Astrocyte (in vitro differentiated cells and primary cell): Measurements from ENCODE around the gene ANKRD49. TPM values are rescaled to one million over a fixed set of nuclear protein-coding genes. Genes with fewer than 3 reads are reported as not detected.

Experiments
- DNase-seq: peaks from one replicate; pipeline ENCODE4 v3.0.0-alpha.2; 2010; ENCODE audit warnings: low read depth
- FAIRE-seq: peaks from 2 replicates; lab custom pipeline; 2011; peaks lifted over from hg19 to GRCh38; lab: Jason Lieb, UNC
- H2AFZ ChIP-seq: 2 replicates; pipeline ENCODE4 v1.6.0; 2012; ENCODE audit warnings: low read depth, low read length, inconsistent platforms
- H3K27ac ChIP-seq: 2 replicates; pipeline ENCODE4 v1.5.1; 2011; ENCODE audit warnings: low read depth, low read length, inconsistent platforms
- H3K27me3 ChIP-seq: 2 replicates; pipeline ENCODE4 v1.6.0; 2011; ENCODE audit warnings: low read length, inconsistent platforms; ENCODE audit not compliant: insufficient read depth
- H3K36me3 ChIP-seq: 2 replicates; pipeline ENCODE4 v1.5.1; 2011; ENCODE audit warnings: low read length, inconsistent platforms; ENCODE audit not compliant: insufficient read depth
- H3K4me1 ChIP-seq: 2 replicates; pipeline ENCODE4 v1.5.1; 2011; ENCODE audit warnings: low read length, inconsistent platforms; ENCODE audit not compliant: insufficient read depth
- H3K4me2 ChIP-seq: 2 replicates; pipeline ENCODE4 v1.6.0; 2012; ENCODE audit warnings: low read length, inconsistent platforms
- H3K4me3 ChIP-seq: 2 replicates; pipeline ENCODE4 v1.5.1; 2011; ENCODE audit warnings: low read depth, mild to moderate bottlenecking, low read length, inconsistent platforms; ENCODE audit not compliant: insufficient read depth
- H3K79me2 ChIP-seq: 2 replicates; pipeline ENCODE4 v1.6.0; 2012; ENCODE audit warnings: mild to moderate bottlenecking, low read length, inconsistent platforms; ENCODE audit not compliant: insufficient read depth
- H3K9ac ChIP-seq: 2 replicates; pipeline ENCODE4 v1.6.0; 2012; ENCODE audit warnings: mild to moderate bottlenecking, low read length, inconsistent platforms
- H3K9me3 ChIP-seq: 2 replicates; pipeline ENCODE4 v1.5.1; 2012; ENCODE audit warnings: low read depth, mild to moderate bottlenecking, low read length, inconsistent platforms; ENCODE audit not compliant: insufficient read depth
- H4K20me1 ChIP-seq: 2 replicates; pipeline ENCODE4 v1.6.0; 2012; ENCODE audit warnings: low read length, inconsistent platforms; ENCODE audit not compliant: insufficient read depth
- H3K27ac Mint-ChIP-seq: one replicate; pipeline ENCODE4 v1.8.0; 2021; ENCODE audit warnings: mild to moderate bottlenecking, mixed read lengths; ENCODE audit not compliant: unreplicated experiment
- H3K27me3 Mint-ChIP-seq: one replicate; pipeline ENCODE4 v1.8.0; 2021; ENCODE audit warnings: low read depth, mixed read lengths; ENCODE audit not compliant: unreplicated experiment
- H3K36me3 Mint-ChIP-seq: one replicate; pipeline ENCODE4 v1.8.0; 2021; ENCODE audit warnings: low read depth, mixed read lengths; ENCODE audit not compliant: unreplicated experiment
- H3K4me1 Mint-ChIP-seq: one replicate; pipeline ENCODE4 v1.8.0; 2021; ENCODE audit warnings: low read depth, mixed read lengths; ENCODE audit not compliant: unreplicated experiment
- H3K4me3 Mint-ChIP-seq: one replicate; pipeline ENCODE4 v1.8.0; 2021; ENCODE audit warnings: mild to moderate bottlenecking, moderate library complexity, mixed read lengths; ENCODE audit not compliant: unreplicated experiment
- H3K9me3 Mint-ChIP-seq: one replicate; pipeline ENCODE4 v1.8.0; 2021; ENCODE audit warnings: mild to moderate bottlenecking, mixed read lengths; ENCODE audit not compliant: unreplicated experiment
- EZH2 ChIP-seq: IDR thresholded peaks from 2 replicates; pipeline ENCODE4 v1.6.1; 2012; ENCODE audit warnings: mild to moderate bottlenecking, low read length, inconsistent platforms; ENCODE audit not compliant: insufficient read depth
- total RNA-seq: library from RNA; stranded (reverse); gene quantifications from 2 replicates; pipeline ENCODE4 v1.2.1, GENCODE V29; 2021
- TF ChIP-seq, protein P1 (sequence below): IDR thresholded peaks from 2 replicates; pipeline ENCODE4 v1.5.1; 2011; ENCODE audit warnings: low read depth, mild to moderate bottlenecking, inconsistent platforms, low read length, moderate library complexity; ENCODE audit not compliant: insufficient read depth

ANKRD49 gene
- total RNA-seq, 1 donor from 2014 or later, result 10.3 TPM

GRCh38 chr11:94515398-94515797 is 21.6 kb downstream of the ANKRD49 start:
- H3K4me3 ChIP-seq, result no peak overlapping the region
- H3K27ac ChIP-seq, result no peak overlapping the region
- no peak overlapping the region for H3K9ac ChIP-seq
- no peak overlapping the region for H3K4me3 Mint-ChIP-seq
- H3K4me1 Mint-ChIP-seq, result no peaks in the 10 kb centered on the region
- peaks cover 12% of the 10 kb centered on the region for H3K27me3 ChIP-seq
- H2AFZ ChIP-seq, result no peak overlapping the region
- no peaks in the 10 kb centered on the region for H3K36me3 Mint-ChIP-seq
- H3K27me3 Mint-ChIP-seq, result peaks cover 6% of the 10 kb centered on the region
- no peaks in the 10 kb centered on the region for H3K36me3 ChIP-seq
- H3K9me3 Mint-ChIP-seq, result peaks cover 3% of the 10 kb centered on the region
- H3K4me1 ChIP-seq, result no peaks in the 10 kb centered on the region
- no peaks in the 10 kb centered on the region for H3K9me3 ChIP-seq
- DNase-seq, result no peak
- H3K27ac Mint-ChIP-seq, result no peak overlapping the region
- H3K79me2 ChIP-seq, result no peaks in the 10 kb centered on the region
- TF ChIP-seq EZH2, result no peak
- H3K4me2 ChIP-seq, result no peak overlapping the region
- H4K20me1 ChIP-seq, result no peaks in the 10 kb centered on the region
- FAIRE-seq, result no peak

DNA sequence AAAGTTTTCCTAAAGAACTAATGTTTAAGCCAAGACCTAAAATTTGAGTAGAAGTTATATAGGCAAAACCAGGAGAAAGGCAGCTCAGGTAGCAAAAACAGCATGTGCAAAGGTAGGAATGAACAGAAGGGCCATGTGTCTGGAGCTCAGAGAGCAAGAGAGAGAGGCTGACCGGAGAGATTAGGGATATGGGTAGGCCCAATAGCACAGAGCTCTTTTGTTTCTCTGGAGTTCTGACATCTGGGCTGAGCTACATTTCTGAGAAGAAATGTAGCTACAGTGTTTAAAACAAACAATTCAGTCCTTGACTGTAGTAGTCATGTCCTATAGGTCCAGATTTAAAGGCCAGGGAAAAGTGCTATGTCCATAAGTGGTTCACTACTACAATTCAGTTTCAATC is 22.9 kb downstream of the ANKRD49 start:
- TF ChIP-seq, protein P1, sequence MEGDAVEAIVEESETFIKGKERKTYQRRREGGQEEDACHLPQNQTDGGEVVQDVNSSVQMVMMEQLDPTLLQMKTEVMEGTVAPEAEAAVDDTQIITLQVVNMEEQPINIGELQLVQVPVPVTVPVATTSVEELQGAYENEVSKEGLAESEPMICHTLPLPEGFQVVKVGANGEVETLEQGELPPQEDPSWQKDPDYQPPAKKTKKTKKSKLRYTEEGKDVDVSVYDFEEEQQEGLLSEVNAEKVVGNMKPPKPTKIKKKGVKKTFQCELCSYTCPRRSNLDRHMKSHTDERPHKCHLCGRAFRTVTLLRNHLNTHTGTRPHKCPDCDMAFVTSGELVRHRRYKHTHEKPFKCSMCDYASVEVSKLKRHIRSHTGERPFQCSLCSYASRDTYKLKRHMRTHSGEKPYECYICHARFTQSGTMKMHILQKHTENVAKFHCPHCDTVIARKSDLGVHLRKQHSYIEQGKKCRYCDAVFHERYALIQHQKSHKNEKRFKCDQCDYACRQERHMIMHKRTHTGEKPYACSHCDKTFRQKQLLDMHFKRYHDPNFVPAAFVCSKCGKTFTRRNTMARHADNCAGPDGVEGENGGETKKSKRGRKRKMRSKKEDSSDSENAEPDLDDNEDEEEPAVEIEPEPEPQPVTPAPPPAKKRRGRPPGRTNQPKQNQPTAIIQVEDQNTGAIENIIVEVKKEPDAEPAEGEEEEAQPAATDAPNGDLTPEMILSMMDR, result no peak
- no peak for TF ChIP-seq EZH2
- no peaks in the 10 kb centered on the region for H4K20me1 ChIP-seq
- no peaks in the 10 kb centered on the region for H3K9me3 ChIP-seq
- H3K4me1 Mint-ChIP-seq, result no peaks in the 10 kb centered on the region
- H3K4me3 Mint-ChIP-seq, result no peak overlapping the region
- H2AFZ ChIP-seq, result no peak overlapping the region
- H3K27me3 ChIP-seq, result peaks cover 12% of the 10 kb centered on the region
- H3K79me2 ChIP-seq, result no peaks in the 10 kb centered on the region
- no peaks in the 10 kb centered on the region for H3K4me1 ChIP-seq
- DNase-seq (no peak), FAIRE-seq (no peak)
- no peak overlapping the region for H3K27ac ChIP-seq
- H3K27ac Mint-ChIP-seq, result no peak overlapping the region
- H3K4me2 ChIP-seq, result no peak overlapping the region
- peaks cover 6% of the 10 kb centered on the region for H3K27me3 Mint-ChIP-seq
- peaks cover 3% of the 10 kb centered on the region for H3K9me3 Mint-ChIP-seq
- no peak overlapping the region for H3K9ac ChIP-seq
- H3K36me3 Mint-ChIP-seq, result no peaks in the 10 kb centered on the region
- no peaks in the 10 kb centered on the region for H3K36me3 ChIP-seq
- H3K4me3 ChIP-seq, result no peak overlapping the region

DNA sequence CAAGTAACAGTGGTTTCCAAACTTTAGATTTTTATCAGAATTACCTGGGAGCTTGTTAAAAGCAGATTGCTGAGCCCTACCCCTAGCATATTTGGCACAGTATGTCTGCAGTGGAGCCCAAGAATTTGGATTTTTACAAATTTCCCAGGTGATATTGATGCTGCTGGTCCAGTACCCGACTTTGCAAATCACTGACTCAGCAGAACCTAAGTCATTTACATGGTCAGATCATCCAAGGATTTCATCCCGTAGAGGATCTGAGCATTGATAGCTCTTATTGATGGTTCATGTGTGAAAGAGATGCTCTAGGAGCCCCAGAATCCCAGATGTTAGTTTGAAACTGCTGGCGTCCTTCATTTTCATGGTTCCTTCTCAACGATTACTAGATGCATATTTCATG is 24.5 kb downstream of the ANKRD49 start:
- no peaks in the 10 kb centered on the region for H4K20me1 ChIP-seq
- no peaks in the 10 kb centered on the region for H3K4me1 ChIP-seq
- Mint-ChIP-seq H3K36me3 (no peaks in the 10 kb centered on the region), H3K27me3 (peaks cover 2% of the 10 kb centered on the region), H3K4me3 (no peak overlapping the region), H3K9me3 (no peaks in the 10 kb centered on the region), H3K27ac (no peak overlapping the region), H3K4me1 (no peaks in the 10 kb centered on the region)
- H3K9me3 ChIP-seq, result no peaks in the 10 kb centered on the region
- no peak overlapping the region for H3K4me2 ChIP-seq
- H2AFZ ChIP-seq, result no peak overlapping the region
- H3K36me3 ChIP-seq, result no peaks in the 10 kb centered on the region
- H3K79me2 ChIP-seq, result no peaks in the 10 kb centered on the region
- DNase-seq (no peak), FAIRE-seq (no peak)
- H3K27ac ChIP-seq, result no peak overlapping the region
- H3K27me3 ChIP-seq, result peaks cover 12% of the 10 kb centered on the region
- TF ChIP-seq, protein P1, result no peak
- no peak for TF ChIP-seq EZH2
- H3K9ac ChIP-seq, result no peak overlapping the region
- H3K4me3 ChIP-seq, result no peak overlapping the region
